GM12874 (cell line): ENCODE data around the gene ARHGEF26.

ENCODE experiments used
- TF ChIP-seq, protein P1 (sequence below): IDR thresholded peaks from 2 replicates; pipeline ENCODE4 v1.5.1; 2011; ENCODE audit warnings: low read depth, mild to moderate bottlenecking, control low read depth, low read length, moderate library complexity; ENCODE audit not compliant: insufficient read depth

Gene ARHGEF26

DNA sequence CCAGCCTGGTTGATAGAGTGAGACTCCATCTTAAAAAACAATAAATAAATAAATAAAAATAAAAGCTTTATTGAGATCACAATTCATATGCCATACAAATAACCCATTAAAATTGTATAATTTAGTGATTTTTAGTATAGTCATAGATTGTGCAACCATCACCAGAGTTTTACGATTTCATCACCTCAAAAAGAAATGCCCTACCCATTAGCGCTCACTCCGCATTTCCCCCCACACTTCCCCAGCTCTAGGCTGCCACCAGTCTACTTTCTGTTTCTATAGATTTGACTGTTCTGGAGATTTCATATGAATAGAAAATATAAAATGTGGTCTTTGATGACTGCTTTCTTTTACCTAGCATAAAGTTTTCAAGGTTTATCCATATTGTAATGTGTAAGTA lies 57.0 kb downstream of the ARHGEF26 start:
- TF ChIP-seq, protein P1, sequence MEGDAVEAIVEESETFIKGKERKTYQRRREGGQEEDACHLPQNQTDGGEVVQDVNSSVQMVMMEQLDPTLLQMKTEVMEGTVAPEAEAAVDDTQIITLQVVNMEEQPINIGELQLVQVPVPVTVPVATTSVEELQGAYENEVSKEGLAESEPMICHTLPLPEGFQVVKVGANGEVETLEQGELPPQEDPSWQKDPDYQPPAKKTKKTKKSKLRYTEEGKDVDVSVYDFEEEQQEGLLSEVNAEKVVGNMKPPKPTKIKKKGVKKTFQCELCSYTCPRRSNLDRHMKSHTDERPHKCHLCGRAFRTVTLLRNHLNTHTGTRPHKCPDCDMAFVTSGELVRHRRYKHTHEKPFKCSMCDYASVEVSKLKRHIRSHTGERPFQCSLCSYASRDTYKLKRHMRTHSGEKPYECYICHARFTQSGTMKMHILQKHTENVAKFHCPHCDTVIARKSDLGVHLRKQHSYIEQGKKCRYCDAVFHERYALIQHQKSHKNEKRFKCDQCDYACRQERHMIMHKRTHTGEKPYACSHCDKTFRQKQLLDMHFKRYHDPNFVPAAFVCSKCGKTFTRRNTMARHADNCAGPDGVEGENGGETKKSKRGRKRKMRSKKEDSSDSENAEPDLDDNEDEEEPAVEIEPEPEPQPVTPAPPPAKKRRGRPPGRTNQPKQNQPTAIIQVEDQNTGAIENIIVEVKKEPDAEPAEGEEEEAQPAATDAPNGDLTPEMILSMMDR = no peak

DNA sequence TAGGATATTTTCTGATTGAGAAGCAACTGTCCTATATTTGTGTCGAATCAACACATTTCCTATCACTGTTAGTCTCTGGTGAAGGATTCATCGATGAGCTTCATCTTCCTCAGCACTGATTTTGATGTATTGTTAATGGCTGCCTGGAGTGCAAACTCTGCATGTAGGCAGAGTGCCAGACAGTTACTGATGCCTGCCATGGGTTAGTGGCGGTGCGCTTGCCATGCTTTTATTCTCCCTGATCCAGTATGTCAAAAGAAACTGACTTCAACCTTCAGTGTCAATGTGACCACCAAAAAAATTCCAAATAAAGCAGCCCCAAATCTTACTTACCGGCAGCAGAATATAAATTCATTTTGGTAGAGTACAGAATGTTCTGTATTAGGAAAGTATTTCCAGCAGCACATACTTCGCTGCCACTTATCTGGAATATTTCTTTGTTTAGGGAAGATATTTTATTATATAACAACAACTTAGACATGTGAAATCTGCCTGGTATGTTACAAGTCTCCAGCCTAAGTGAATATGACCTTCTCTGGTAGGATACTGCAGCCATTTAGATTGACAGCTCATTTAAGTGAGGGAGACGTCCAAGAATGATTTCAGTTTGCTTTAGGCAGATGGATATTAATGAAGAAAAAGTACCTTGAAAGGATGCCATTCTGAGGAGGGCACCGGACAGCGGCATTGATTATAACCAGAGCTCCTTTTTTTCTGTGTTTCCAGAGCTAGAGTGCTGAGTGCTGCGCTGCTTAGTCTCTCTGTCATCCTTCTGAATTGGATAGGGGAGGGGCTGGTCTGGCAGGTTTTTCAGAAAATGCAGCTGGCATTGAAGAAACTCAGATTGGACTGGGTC lies 59.9 kb downstream of the ARHGEF26 start:
- TF ChIP-seq, protein P1 = no peak

GRCh38 chr3:154182322-154182922 lies 61.2 kb downstream of the ARHGEF26 start:
- TF ChIP-seq, protein P1 = no peak

DNA sequence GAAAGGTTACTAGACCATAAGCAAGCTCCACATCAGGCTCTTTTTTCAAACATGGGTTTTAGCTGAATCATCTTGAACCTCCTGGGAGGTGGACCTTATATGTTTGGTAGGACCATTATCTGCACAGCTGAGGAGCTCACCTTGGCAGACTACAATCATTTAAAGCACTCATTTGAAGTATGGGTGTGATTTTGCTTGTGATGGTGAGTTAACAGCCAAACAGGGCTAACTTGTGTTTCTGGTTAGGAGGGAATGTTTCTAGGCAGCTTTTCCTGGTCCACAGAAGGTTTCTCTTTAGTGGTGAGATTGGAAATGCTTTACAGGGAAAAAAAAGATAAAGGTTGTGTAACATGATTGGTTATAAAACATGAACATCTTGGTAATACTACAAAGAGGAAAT lies 61.8 kb downstream of the ARHGEF26 start:
- TF ChIP-seq, protein P1 = no peak

DNA sequence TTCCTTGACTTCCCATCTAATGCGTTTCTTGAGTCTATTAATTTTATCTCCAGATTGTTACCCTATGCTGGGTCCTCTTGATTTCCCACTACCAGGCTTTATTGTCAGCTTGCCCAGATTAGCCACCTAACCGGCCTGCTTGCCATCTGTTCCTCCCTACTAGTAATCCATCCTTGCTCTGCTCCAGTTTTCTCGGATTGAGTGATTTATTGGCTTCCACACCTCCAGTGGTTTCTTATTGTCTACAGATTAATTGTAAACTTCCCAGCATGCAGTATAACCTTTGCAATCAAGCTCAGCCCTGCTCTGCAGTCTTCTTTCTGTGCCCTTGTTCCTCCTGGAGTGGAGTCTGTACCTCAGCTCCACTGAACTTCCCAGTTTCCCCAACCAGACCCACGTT lies 63.4 kb downstream of the ARHGEF26 start:
- TF ChIP-seq, protein P1 = no peak

DNA sequence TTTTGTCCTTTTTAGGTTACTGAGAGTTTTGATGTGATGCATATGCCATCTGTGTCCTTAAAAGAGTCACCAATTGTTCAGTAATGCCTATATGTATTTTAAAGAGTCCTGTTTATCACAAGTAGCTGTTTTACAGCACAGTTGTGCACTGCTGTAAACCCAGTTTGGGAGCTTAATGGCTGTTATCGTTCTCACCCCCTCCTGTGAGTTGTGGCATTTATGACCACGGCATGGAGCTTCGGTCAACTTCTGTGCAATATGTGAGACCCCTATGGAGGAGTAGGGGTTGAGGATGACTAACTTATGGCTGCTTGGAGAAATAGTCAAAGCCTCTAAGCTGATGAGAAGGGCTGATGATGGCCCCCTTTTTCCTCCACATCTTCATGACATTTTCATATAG lies 67.2 kb downstream of the ARHGEF26 start:
- TF ChIP-seq, protein P1 = no peak

- TF ChIP-seq, protein P1 = no peak
Observed at GRCh38 chr3:154188846-154189245, 67.7 kb downstream of the ARHGEF26 start.
